ENCODE data around the gene RPS6KL1. TPM values are rescaled to one million over a fixed set of nuclear protein-coding genes. Genes with fewer than 3 reads are reported as not detected.

Gene RPS6KL1
- total and polyA plus RNA-seq, 11 donors: 8.3 to 26.8 (median 17.8) TPM

DNA sequence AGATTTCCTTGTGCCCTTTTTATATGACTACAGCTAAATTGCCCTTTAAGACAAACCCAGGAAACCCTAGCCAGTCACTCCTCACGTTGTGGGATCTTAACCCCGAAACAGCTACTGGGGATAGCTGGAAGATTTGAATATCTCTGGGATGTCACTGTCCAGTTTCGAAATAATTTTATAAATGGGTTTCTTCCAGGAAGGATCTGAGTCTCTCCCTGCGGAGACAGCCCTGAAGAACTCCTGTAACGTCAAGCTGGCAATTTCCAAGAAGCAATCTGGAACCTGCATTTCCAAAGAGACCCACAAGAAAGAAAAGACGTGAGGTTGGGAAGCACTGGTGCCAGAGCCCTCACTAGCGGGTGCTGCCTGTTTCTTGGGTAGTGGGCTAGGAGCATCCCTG lies 68.0 kb downstream of the RPS6KL1 start:
- Histone ChIP-seq H3K36me3 (no peaks in the 10 kb centered on the region), H3K4me3 (no peak overlapping the region), H3K9me3 (no peaks in the 10 kb centered on the region), H3K27me3 (no peaks in the 10 kb centered on the region), H3K27ac (no peak overlapping the region), H3K4me1 (peaks cover 0 to 15% (median 2%) of the 10 kb centered on the region in 12 donors)
- DNase-seq: no peak
- TF ChIP-seq, protein P1, sequence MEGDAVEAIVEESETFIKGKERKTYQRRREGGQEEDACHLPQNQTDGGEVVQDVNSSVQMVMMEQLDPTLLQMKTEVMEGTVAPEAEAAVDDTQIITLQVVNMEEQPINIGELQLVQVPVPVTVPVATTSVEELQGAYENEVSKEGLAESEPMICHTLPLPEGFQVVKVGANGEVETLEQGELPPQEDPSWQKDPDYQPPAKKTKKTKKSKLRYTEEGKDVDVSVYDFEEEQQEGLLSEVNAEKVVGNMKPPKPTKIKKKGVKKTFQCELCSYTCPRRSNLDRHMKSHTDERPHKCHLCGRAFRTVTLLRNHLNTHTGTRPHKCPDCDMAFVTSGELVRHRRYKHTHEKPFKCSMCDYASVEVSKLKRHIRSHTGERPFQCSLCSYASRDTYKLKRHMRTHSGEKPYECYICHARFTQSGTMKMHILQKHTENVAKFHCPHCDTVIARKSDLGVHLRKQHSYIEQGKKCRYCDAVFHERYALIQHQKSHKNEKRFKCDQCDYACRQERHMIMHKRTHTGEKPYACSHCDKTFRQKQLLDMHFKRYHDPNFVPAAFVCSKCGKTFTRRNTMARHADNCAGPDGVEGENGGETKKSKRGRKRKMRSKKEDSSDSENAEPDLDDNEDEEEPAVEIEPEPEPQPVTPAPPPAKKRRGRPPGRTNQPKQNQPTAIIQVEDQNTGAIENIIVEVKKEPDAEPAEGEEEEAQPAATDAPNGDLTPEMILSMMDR (IDR thresholded peaks at IDR 0.05): no peak
- TF ChIP-seq POLR2A (IDR thresholded peaks at IDR 0.05): no peak
- intact Hi-C loops (cut with DNase I): loop anchor here in 1 of 10 donors (5.0 kb wide), 1 partner anchor 232 kb away; no protein-coding TSS in a partner anchor
- no peak for ATAC-seq
- 57 to 76% (median 72%) methylated on average over 7 of the region's 7 CpGs for WGBS, 4 donors

Other genes starting within 250 kb of the RPS6KL1 start
- 10 to 100 TPM; 17.1 to 30.9 (median 22.4) TPM for gene AREL1, start 210.2 kb downstream of the RPS6KL1 start, total RNA-seq
- gene AREL1, start 210.2 kb downstream of the RPS6KL1 start, polyA plus RNA-seq: 10 to 100 TPM in 1 of 2 donors, 1 to 10 TPM in 1; 7.8 to 17.8 TPM
- gene FCF1, start 210.1 kb downstream of the RPS6KL1 start, total RNA-seq: 10 to 100 TPM; 12.3 to 44.6 (median 36.7) TPM
- gene FCF1, start 210.1 kb downstream of the RPS6KL1 start, polyA plus RNA-seq: 10 to 100 TPM in 1 of 2 donors, 1 to 10 TPM in 1; 4.3 to 46.2 TPM
- 10 to 100 TPM; 23.1 to 48.1 (median 27.7) TPM for gene YLPM1, start 159.9 kb downstream of the RPS6KL1 start, total RNA-seq
- 10 to 100 TPM; 15.0 to 15.2 TPM for gene YLPM1, start 159.9 kb downstream of the RPS6KL1 start, polyA plus RNA-seq
- not detected for gene PROX2, start 47.1 kb downstream of the RPS6KL1 start, total RNA-seq
- not detected for gene PROX2, start 47.1 kb downstream of the RPS6KL1 start, polyA plus RNA-seq
- gene DLST, start 41.3 kb downstream of the RPS6KL1 start, total RNA-seq: 100 to 1,000 TPM; 152 to 251 (median 209) TPM
- 100 to 1,000 TPM in 1 of 2 donors, 10 to 100 TPM in 1; 75.7 to 159 TPM for gene DLST, start 41.3 kb downstream of the RPS6KL1 start, polyA plus RNA-seq
- gene PGF, start 32.3 kb upstream of the RPS6KL1 start, total RNA-seq: 10 to 100 TPM in 2 of 9 donors, 1 to 10 TPM in 7; 4.1 to 30.4 (median 5.9) TPM
- 1 to 10 TPM; 5.0 to 9.7 TPM for gene PGF, start 32.3 kb upstream of the RPS6KL1 start, polyA plus RNA-seq
- gene EIF2B2, start 79.7 kb upstream of the RPS6KL1 start, total RNA-seq: 10 to 100 TPM; 26.2 to 40.9 (median 30.3) TPM
- 10 to 100 TPM; 16.0 to 68.8 TPM for gene EIF2B2, start 79.7 kb upstream of the RPS6KL1 start, polyA plus RNA-seq
- gene MLH3, start 128.2 kb upstream of the RPS6KL1 start, total RNA-seq: 10 to 100 TPM; 11.6 to 23.9 (median 15.3) TPM
- 10 to 100 TPM; 10.3 to 12.0 TPM for gene MLH3, start 128.2 kb upstream of the RPS6KL1 start, polyA plus RNA-seq
- 10 to 100 TPM in 5 of 9 donors, 1 to 10 TPM in 4; 6.7 to 15.9 (median 10.9) TPM for gene ACYP1, start 140.8 kb upstream of the RPS6KL1 start, total RNA-seq
- gene ACYP1, start 140.8 kb upstream of the RPS6KL1 start, polyA plus RNA-seq: 10 to 100 TPM; 13.6 to 20.0 TPM
- gene ZC2HC1C, start 146.4 kb upstream of the RPS6KL1 start, total RNA-seq: 1 to 10 TPM; 3.4 to 9.5 (median 8.4) TPM
- 10 to 100 TPM in 1 of 2 donors, 1 to 10 TPM in 1; 5.4 to 13.3 TPM for gene ZC2HC1C, start 146.4 kb upstream of the RPS6KL1 start, polyA plus RNA-seq
- gene NEK9, start 203.8 kb upstream of the RPS6KL1 start, total RNA-seq: 100 to 1,000 TPM in 4 of 9 donors, 10 to 100 TPM in 5; 69.0 to 114 (median 98.3) TPM
- gene NEK9, start 203.8 kb upstream of the RPS6KL1 start, polyA plus RNA-seq: 10 to 100 TPM; 40.1 to 41.3 TPM

Measured in heart left ventricle (tissue), 16 donors.